Endothelial cell of umbilical vein (primary cell): Measurements from ENCODE around the gene MYCL. TPM values are rescaled to one million over a fixed set of nuclear protein-coding genes. Genes with fewer than 3 reads are reported as not detected.

Source experiments
- BruUV-seq: library from RNA; stranded (reverse); fragments of 400-500 nt; replicated peaks from 2 replicates; lab custom pipeline; 2021; lab: Mats Ljungman, UMichigan
- CTCF ChIA-PET: fragments of 300-600, 350-600 bp; sonication (Branson Sonifier 250); formaldehyde crosslinking; loops from one replicate; lab custom pipeline; 2021; ENCODE audit warnings: antibody characterized with exemption, inconsistent platforms; lab: Charles Lee
- POLR2A ChIA-PET: fragments of 300-600, 350-600 bp; sonication (Branson Sonifier 250); formaldehyde crosslinking; loops from one replicate; lab custom pipeline; 2021; ENCODE audit warnings: antibody characterized with exemption, inconsistent platforms; lab: Charles Lee
- DNase-seq: peaks from one replicate; pipeline ENCODE4 v3.0.0-alpha.2; 2011; ENCODE audit warnings: low read depth, low spot score
- FAIRE-seq: peaks from 2 replicates; lab custom pipeline; 2011; peaks lifted over from hg19 to GRCh38; lab: Jason Lieb, UNC
- H2AFZ ChIP-seq: 2 replicates; pipeline ENCODE4 v1.6.0; 2012; ENCODE audit warnings: low read depth, low read length, control low read depth, inconsistent platforms
- H3K27ac ChIP-seq: 2 replicates; pipeline ENCODE4 v1.5.1; 2011; ENCODE audit warnings: low read depth, mild to moderate bottlenecking, control low read depth, low read length, moderate library complexity; ENCODE audit not compliant: insufficient read depth
- H3K27me3 ChIP-seq, 2 experiments: 2 replicates each; pipeline versions ENCODE4 v1.6.0 to v1.6.1; 2011; ENCODE audit warnings: low read length in 2 of 2, mixed read lengths in 1 of 2; ENCODE audit not compliant: control insufficient read depth in 2 of 2, insufficient read depth in 2 of 2
- H3K36me3 ChIP-seq, 2 experiments: 2 replicates in 1 of 2; 3 replicates in 1 of 2; pipeline ENCODE4 v1.5.1; 2011; ENCODE audit warnings: low read length in 2 of 2, mild to moderate bottlenecking in 1 of 2, moderate library complexity in 1 of 2; ENCODE audit not compliant: control insufficient read depth in 2 of 2, insufficient read depth in 2 of 2; ENCODE audit errors: extremely low read depth in 1 of 2
- H3K4me1 ChIP-seq: 3 replicates; pipeline ENCODE4 v1.5.1; 2011; ENCODE audit warnings: mild to moderate bottlenecking, low read length; ENCODE audit not compliant: control insufficient read depth, insufficient read depth; ENCODE audit errors: extremely low read depth
- H3K4me2 ChIP-seq: 2 replicates; pipeline ENCODE4 v1.6.1; 2011; ENCODE audit warnings: low read length, control low read depth, mixed read lengths; ENCODE audit not compliant: insufficient read depth
- H3K4me3 ChIP-seq, 3 experiments: fragments of 200-600 bp in 1 of 3; sonication (generic), shearing (Covaris generic) in 1 of 3; replicated peaks in 1 of 3; 2 replicates each; pipeline ENCODE4 v1.5.1; 2011 to 2016; ENCODE audit warnings: control low read depth in 3 of 3, low read length in 3 of 3, mild to moderate bottlenecking in 2 of 3, inconsistent platforms in 1 of 3, low read depth in 1 of 3, moderate library complexity in 1 of 3; ENCODE audit not compliant: insufficient read depth in 1 of 3
- H3K79me2 ChIP-seq: 2 replicates; pipeline ENCODE4 v1.6.0; 2012; ENCODE audit warnings: low read length, inconsistent platforms; ENCODE audit not compliant: control insufficient read depth, insufficient read depth
- H3K9ac ChIP-seq: replicated peaks from 2 replicates; pipeline ENCODE3; 2011; ENCODE audit warnings: low read length, control low read depth; ENCODE audit not compliant: insufficient read depth; ENCODE audit errors: extremely low read depth
- H3K9me1 ChIP-seq: replicated peaks from 3 replicates; pipeline ENCODE4 v1.6.0; 2011; ENCODE audit warnings: mild to moderate bottlenecking, low read length; ENCODE audit not compliant: control insufficient read depth, insufficient read depth; ENCODE audit errors: extremely low read depth
- H3K9me3 ChIP-seq: replicated peaks from 2 replicates; pipeline ENCODE4 v1.5.1; 2012; ENCODE audit warnings: low read length, inconsistent platforms; ENCODE audit not compliant: control insufficient read depth, insufficient read depth
- H4K20me1 ChIP-seq: replicated peaks from 2 replicates; pipeline ENCODE3; 2011; ENCODE audit warnings: mild to moderate bottlenecking, low read length; ENCODE audit not compliant: control insufficient read depth, insufficient read depth; ENCODE audit errors: extremely low read depth
- CTCF ChIP-seq, 2 donors: IDR thresholded peaks; 1 replicate in 1 of 2; 2 replicates in 1 of 2; pipeline ENCODE4 v1.5.1; 2011; ENCODE audit warnings: low read length in 2 of 2, mild to moderate bottlenecking in 2 of 2, moderate library complexity in 2 of 2, control low read depth in 1 of 2, inconsistent platforms in 1 of 2, low read depth in 1 of 2; ENCODE audit not compliant: insufficient read depth in 1 of 2; ENCODE audit errors: extremely low read depth in 1 of 2
- FOS ChIP-seq: IDR thresholded peaks from 2 replicates; pipeline ENCODE4 v1.6.1; 2011; ENCODE audit warnings: mild to moderate bottlenecking, low read length, moderate library complexity, borderline replicate concordance; ENCODE audit not compliant: insufficient read depth
- GATA2 ChIP-seq: IDR thresholded peaks from 2 replicates; pipeline ENCODE4 v1.7.0; 2011; ENCODE audit warnings: low read depth, mild to moderate bottlenecking, moderate library complexity, mixed read lengths, low read length; ENCODE audit not compliant: insufficient read length, insufficient read depth
- JUN ChIP-seq: IDR thresholded peaks from 2 replicates; pipeline ENCODE4 v1.6.1; 2011; ENCODE audit warnings: borderline replicate concordance, low read depth; ENCODE audit not compliant: insufficient read length, insufficient read depth
- POLR2A ChIP-seq: IDR thresholded peaks from 2 replicates; pipeline ENCODE4 v1.6.1; 2012; ENCODE audit warnings: low read depth, mild to moderate bottlenecking, control low read depth, low read length
- POLR2AphosphoS5 ChIP-seq: IDR thresholded peaks from 2 replicates; pipeline ENCODE4 v1.6.1; 2012; ENCODE audit warnings: low read depth, mild to moderate bottlenecking, control low read depth, low read length, moderate library complexity; ENCODE audit not compliant: insufficient read depth
- dilution Hi-C: fragments of 300-500 bp; cut with MboI; formaldehyde crosslinking; loops from one replicate; pipeline ENCODE4 v1.15.0; 2019; ENCODE audit warnings: low sequenced_read_pairs; ENCODE audit not compliant: extremely low pct_ligation_motif_present
- intact Hi-C: fragments of 100-400 bp; cut with micrococcal nuclease; formaldehyde crosslinking; loops from one replicate; pipeline ENCODE4 v1.10.0; 2022
- polyA plus RNA-seq, 4 experiments: library from polyadenylated mRNA; depleted of rRNA in 3 of 4; stranded (reverse) in 3 of 4; unstranded in 1 of 4; fragments of >200 nt; gene quantifications; 2 replicates each; pipeline versions ENCODE4 v1.2.1 to v1.2.3, GENCODE V29; 2011 to 2012; ENCODE audit warnings: missing spikeins in 1 of 4
- total RNA-seq: library from RNA; stranded (reverse); gene quantifications from 2 replicates; pipeline ENCODE4 v1.2.3, GENCODE V29; 2021
- TF ChIP-seq, protein P1 (sequence below): IDR thresholded peaks from 2 replicates; pipeline ENCODE4 v1.6.1; 2011; ENCODE audit not compliant: insufficient read depth, insufficient read length

The MYCL gene
- total and polyA plus RNA-seq, 2 donors (not counting 3 experiments of a cell fraction or from before 2014, with no cell fraction given): 1.3 to 2.1 TPM

- no peaks in the 10 kb centered on the region for H3K36me3 ChIP-seq
- H3K27me3 ChIP-seq: peaks cover 0 to 10% of the 10 kb centered on the region in 2 experiments
- DNase-seq: no peak
- intact Hi-C loops: no loop called here
- H3K9ac ChIP-seq: no peak overlapping the region
- no peaks in the 10 kb centered on the region for H3K4me1 ChIP-seq
- no peaks in the 10 kb centered on the region for H3K79me2 ChIP-seq
- no peak overlapping the region for H3K4me2 ChIP-seq
- no peaks in the 10 kb centered on the region for H4K20me1 ChIP-seq
- CTCF ChIA-PET: interaction anchor here (1.0 to 3.1 kb wide), 5 partner anchors 9 to 106 kb away, joined by 4 to 14 read pairs (median 5); no protein-coding TSS in a partner anchor
- H3K4me3 ChIP-seq: no peak overlapping the region
- dilution Hi-C loops: no loop called here
- POLR2A ChIA-PET: no interaction called here
- no peak for FAIRE-seq
- H2AFZ ChIP-seq: no peak overlapping the region
- no peaks in the 10 kb centered on the region for H3K9me3 ChIP-seq
- BruUV-seq: no TSS peak
- TF ChIP-seq FOS (no peak), CTCF (IDR thresholded peaks at IDR 0.05; ENCODE audit: extremely low read depth in 1 of 2, insufficient read depth in 1 of 2, low read depth in 1 of 2, low read length in 2 of 2) (no peak), JUN (no peak), POLR2A (no peak), POLR2AphosphoS5 (no peak), GATA2 (no peak)
- TF ChIP-seq, protein P1, sequence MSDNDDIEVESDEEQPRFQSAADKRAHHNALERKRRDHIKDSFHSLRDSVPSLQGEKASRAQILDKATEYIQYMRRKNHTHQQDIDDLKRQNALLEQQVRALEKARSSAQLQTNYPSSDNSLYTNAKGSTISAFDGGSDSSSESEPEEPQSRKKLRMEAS: no peak
- H3K27ac ChIP-seq: no peak overlapping the region
- H3K9me1 ChIP-seq: no peaks in the 10 kb centered on the region
Observed at GRCh38 chr1:39926343-39926793, 24.7 kb upstream of the MYCL start.
